Mucosa of descending colon (tissue), 3 donors: Measurements from ENCODE around the gene ATL2. TPM values are rescaled to one million over a fixed set of nuclear protein-coding genes. Genes with fewer than 3 reads are reported as not detected.

Experiments
- ATAC-seq: fragments of 200-7000 bp; cut with Tn5 transposase; one replicate; pipeline ENCODE4 v1.9.1; 2020; ENCODE audit warnings: mild to moderate bottlenecking, moderate library complexity
- DNase-seq, 3 donors: peaks; one replicate each; pipeline ENCODE4 v3.0.0-alpha.2; 2020
- H3K36me3 ChIP-seq: fragments of 200-600 bp; one replicate; pipeline ENCODE4 v1.8.0; 2021; ENCODE audit warnings: low read depth, mild to moderate bottlenecking
- H3K4me1 ChIP-seq: fragments of 200-600 bp; one replicate; pipeline ENCODE4 v1.8.0; 2021; ENCODE audit warnings: low read depth, mild to moderate bottlenecking
- H3K4me3 ChIP-seq: fragments of 200-600 bp; one replicate; pipeline ENCODE4 v1.8.0; 2021; ENCODE audit warnings: mild to moderate bottlenecking
- H3K9me3 ChIP-seq: fragments of 200-600 bp; one replicate; pipeline ENCODE4 v1.8.0; 2021; ENCODE audit warnings: mild to moderate bottlenecking
- CTCF ChIP-seq: fragments of 200-600 bp; IDR thresholded peaks from one replicate; pipeline ENCODE4 v1.8.0; 2022; ENCODE audit warnings: antibody characterized with exemption, mild to moderate bottlenecking
- intact Hi-C, 2 donors: fragments of 100-400 bp; cut with DNase I in 1 of 2; cut with micrococcal nuclease in 1 of 2; formaldehyde crosslinking; loops; one replicate each; pipeline versions ENCODE4 v1.11.0 to v1.11.1; 2022; cut with DNase I, micrococcal nuclease
- total RNA-seq, 3 donors: library from RNA; stranded (reverse); fragmentation: NEBNext Ultra II Directional in 2 of 3; extraction: Animal tissue kit (Norgen Biotek cat#: 25700) in 2 of 3; gene quantifications; one replicate each; pipeline versions ENCODE4 v1.2.1 to v1.2.4, GENCODE V29; 2021 to 2023
- donor health status: DM: no; HTN: no; CAD: no; lungs with moderate emphysema.
- donor health status: DM: no; HTN: no; CAD: no.
- donor health status: DM: no; HTN: yes; CAD: no.

Gene ATL2
- total RNA-seq, 3 donors from 2014 or later: 49.3 to 166 (median 53.5) TPM

- H3K4me1 ChIP-seq: no peaks in the 10 kb centered on the region
- no peak for TF ChIP-seq CTCF
- no peak for ATAC-seq
- no peaks in the 10 kb centered on the region for H3K9me3 ChIP-seq
- no peaks in the 10 kb centered on the region for H3K36me3 ChIP-seq
- no peak for DNase-seq
- no peak overlapping the region for H3K4me3 ChIP-seq
- intact Hi-C loops: no loop called here
Observed at GRCh38 chr2:38264396-38265221, 112.5 kb downstream of the ATL2 start.

GRCh38 chr2:38263293-38263692, 113.8 kb downstream of the ATL2 start:
- Histone ChIP-seq H3K36me3 (no peaks in the 10 kb centered on the region), H3K9me3 (no peaks in the 10 kb centered on the region), H3K4me3 (no peak overlapping the region), H3K4me1 (no peaks in the 10 kb centered on the region)
- intact Hi-C loops: no loop called here
- no peak for TF ChIP-seq CTCF
- ATAC-seq: no peak
- no peak for DNase-seq

GRCh38 chr2:38262069-38262871, 114.8 kb downstream of the ATL2 start:
- no peaks in the 10 kb centered on the region for H3K4me1 ChIP-seq
- no peaks in the 10 kb centered on the region for H3K9me3 ChIP-seq
- no peak for TF ChIP-seq CTCF
- H3K36me3 ChIP-seq: no peaks in the 10 kb centered on the region
- ATAC-seq (no peak), DNase-seq (no peak)
- intact Hi-C loops: no loop called here
- no peak overlapping the region for H3K4me3 ChIP-seq

- Histone ChIP-seq H3K4me3 (no peak overlapping the region), H3K36me3 (no peaks in the 10 kb centered on the region), H3K4me1 (no peaks in the 10 kb centered on the region), H3K9me3 (no peaks in the 10 kb centered on the region)
- intact Hi-C loops: no loop called here
- no peak for ATAC-seq
- DNase-seq: no peak
- TF ChIP-seq CTCF: no peak
Observed at GRCh38 chr2:38261569-38262068, 115.5 kb downstream of the ATL2 start.

- no peaks in the 10 kb centered on the region for H3K4me1 ChIP-seq
- no peaks in the 10 kb centered on the region for H3K9me3 ChIP-seq
- TF ChIP-seq CTCF: no peak
- DNase-seq (no peak), ATAC-seq (no peak)
- H3K36me3 ChIP-seq: no peaks in the 10 kb centered on the region
- H3K4me3 ChIP-seq: no peak overlapping the region
- intact Hi-C loops: no loop called here
Observed at GRCh38 chr2:38260972-38261371, 116.1 kb downstream of the ATL2 start.
